Fibroblast of the aortic adventitia (primary cell): Measurements from ENCODE around the gene KIAA1210. TPM values are rescaled to one million over a fixed set of nuclear protein-coding genes. Genes with fewer than 3 reads are reported as not detected.

Experiments used
- DNase-seq: peaks from one replicate; pipeline ENCODE4 v3.0.0-alpha.2; 2010; ENCODE audit warnings: low read depth
- H3K4me3 ChIP-seq: 2 replicates; pipeline ENCODE4 v1.5.1; 2011; ENCODE audit warnings: low read depth, mild to moderate bottlenecking, control low read depth, low read length, moderate library complexity
- CTCF ChIP-seq: IDR thresholded peaks from 2 replicates; pipeline ENCODE4 v1.5.1; 2011; ENCODE audit warnings: mild to moderate bottlenecking, low read length, control low read depth, inconsistent platforms; ENCODE audit not compliant: insufficient read depth
- total RNA-seq: library from RNA; depleted of rRNA; stranded (reverse); fragments of >200 nt; gene quantifications from 2 replicates; pipeline ENCODE4 v1.2.3, GENCODE V29; 2012; ENCODE audit warnings: low replicate concordance

KIAA1210 gene
- total RNA-seq, 1 donor, result not detected

GRCh38 chrX:119075270-119076025 lies 52.2 kb downstream of the KIAA1210 start:
- DNase-seq, result no peak
- no peak overlapping the region for H3K4me3 ChIP-seq
- no peak for TF ChIP-seq CTCF

GRCh38 chrX:119073911-119074310 lies 53.7 kb downstream of the KIAA1210 start:
- no peak for DNase-seq
- TF ChIP-seq CTCF, result no peak
- H3K4me3 ChIP-seq, result no peak overlapping the region

- no peak for DNase-seq
- TF ChIP-seq CTCF, result no peak
- H3K4me3 ChIP-seq, result no peak overlapping the region
These were observed 54.3 kb downstream of the KIAA1210 start for GRCh38 chrX:119073200-119073905.

GRCh38 chrX:119072744-119073143 lies 54.9 kb downstream of the KIAA1210 start, which contains the start of gene CT47C1:
Gene CT47C1 (plus strand): TSS chrX:119072993. CDS start chrX:119073226, 233 bp downstream.
- no peak for DNase-seq
- no peak within 1 kb of the TSS for H3K4me3 ChIP-seq
- TF ChIP-seq CTCF, result no peak

- no peak overlapping the region for H3K4me3 ChIP-seq
- no peak for TF ChIP-seq CTCF
- no peak for DNase-seq
These were observed 56.2 kb downstream of the KIAA1210 start for GRCh38 chrX:119071381-119071780.

- H3K4me3 ChIP-seq, result no peak overlapping the region
- no peak for DNase-seq
- TF ChIP-seq CTCF, result no peak
These were observed 57.9 kb downstream of the KIAA1210 start for GRCh38 chrX:119069762-119070161.
